ENCODE measurements around the gene EFNA4.

- TF ChIP-seq CTCF (IDR thresholded peaks at IDR 0.05), result no peak
- no peak for TF ChIP-seq EZH2phosphoT487 (IDR thresholded peaks at IDR 0.05)
These were observed 14.4 kb downstream of the EFNA4 start for GRCh38 chr1:155077758-155078445.
